ENCODE results near the gene SLC13A1.

DNA sequence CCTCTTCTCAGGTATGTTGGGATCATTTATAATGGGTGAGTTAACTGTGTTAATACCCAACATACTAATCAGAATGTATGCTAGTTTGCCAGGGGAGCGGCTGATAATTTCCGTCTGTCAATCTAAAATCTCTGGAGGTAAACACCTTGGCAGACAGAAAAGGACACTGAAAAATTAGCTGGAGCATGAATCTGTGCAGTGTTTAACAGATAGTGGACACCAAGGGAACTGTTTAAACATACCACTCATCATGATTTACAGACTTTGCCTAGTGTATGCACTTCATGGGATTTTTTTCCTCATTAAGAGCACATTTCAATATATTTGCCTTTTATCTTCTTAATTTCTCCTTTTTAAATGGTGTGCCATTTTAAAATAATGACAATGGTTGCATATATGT is 68.2 kb downstream of the SLC13A1 start:
- TF ChIP-seq, protein P1, sequence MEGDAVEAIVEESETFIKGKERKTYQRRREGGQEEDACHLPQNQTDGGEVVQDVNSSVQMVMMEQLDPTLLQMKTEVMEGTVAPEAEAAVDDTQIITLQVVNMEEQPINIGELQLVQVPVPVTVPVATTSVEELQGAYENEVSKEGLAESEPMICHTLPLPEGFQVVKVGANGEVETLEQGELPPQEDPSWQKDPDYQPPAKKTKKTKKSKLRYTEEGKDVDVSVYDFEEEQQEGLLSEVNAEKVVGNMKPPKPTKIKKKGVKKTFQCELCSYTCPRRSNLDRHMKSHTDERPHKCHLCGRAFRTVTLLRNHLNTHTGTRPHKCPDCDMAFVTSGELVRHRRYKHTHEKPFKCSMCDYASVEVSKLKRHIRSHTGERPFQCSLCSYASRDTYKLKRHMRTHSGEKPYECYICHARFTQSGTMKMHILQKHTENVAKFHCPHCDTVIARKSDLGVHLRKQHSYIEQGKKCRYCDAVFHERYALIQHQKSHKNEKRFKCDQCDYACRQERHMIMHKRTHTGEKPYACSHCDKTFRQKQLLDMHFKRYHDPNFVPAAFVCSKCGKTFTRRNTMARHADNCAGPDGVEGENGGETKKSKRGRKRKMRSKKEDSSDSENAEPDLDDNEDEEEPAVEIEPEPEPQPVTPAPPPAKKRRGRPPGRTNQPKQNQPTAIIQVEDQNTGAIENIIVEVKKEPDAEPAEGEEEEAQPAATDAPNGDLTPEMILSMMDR (IDR thresholded peaks at IDR 0.05; ENCODE audit: low read depth, low read length, poor library complexity, severe bottlenecking): no peak
- no peak for TF ChIP-seq EZH2phosphoT487 (IDR thresholded peaks at IDR 0.05; ENCODE audit: borderline replicate concordance, low read length)

All from DOHH2 (cell line).